Ectodermal cell (in vitro differentiated cells): ENCODE results near the gene MEIS1.

ENCODE experiments used
- H3K27ac ChIP-seq: 2 replicates; pipeline ENCODE4 v1.7.0; 2013; ENCODE audit warnings: mild to moderate bottlenecking, low read depth, low read length; ENCODE audit not compliant: insufficient read depth, poor library complexity, severe bottlenecking
- H3K27me3 ChIP-seq: 2 replicates; pipeline ENCODE4 v1.7.0; 2013; ENCODE audit warnings: mild to moderate bottlenecking, low read length; ENCODE audit not compliant: insufficient read depth, control insufficient read depth, poor library complexity, severe bottlenecking
- H3K36me3 ChIP-seq: one replicate; pipeline ENCODE4 v1.7.0; 2013; ENCODE audit warnings: low read length; ENCODE audit not compliant: control insufficient read depth, insufficient read depth
- H3K4me1 ChIP-seq: one replicate; pipeline ENCODE4 v1.7.0; 2013; ENCODE audit warnings: low read length; ENCODE audit not compliant: control insufficient read depth, insufficient read depth
- H3K4me3 ChIP-seq: 2 replicates; pipeline ENCODE4 v1.7.0; 2013; ENCODE audit warnings: low read depth, low read length, control low read depth; ENCODE audit not compliant: insufficient read depth
- H3K9me3 ChIP-seq: 2 replicates; pipeline ENCODE4 v1.7.0; 2013; ENCODE audit warnings: mild to moderate bottlenecking, low read length, moderate library complexity; ENCODE audit not compliant: control insufficient read depth
- WGBS, 2 experiments: methylation state at CpG; one replicate each; pipeline ENCODE4 v1.1.7; 2013; ENCODE audit warnings: missing lambda C conversion rate in 2 of 2; 5-methylcytosine and 5-hydroxymethylcytosine counted together

Gene MEIS1

DNA sequence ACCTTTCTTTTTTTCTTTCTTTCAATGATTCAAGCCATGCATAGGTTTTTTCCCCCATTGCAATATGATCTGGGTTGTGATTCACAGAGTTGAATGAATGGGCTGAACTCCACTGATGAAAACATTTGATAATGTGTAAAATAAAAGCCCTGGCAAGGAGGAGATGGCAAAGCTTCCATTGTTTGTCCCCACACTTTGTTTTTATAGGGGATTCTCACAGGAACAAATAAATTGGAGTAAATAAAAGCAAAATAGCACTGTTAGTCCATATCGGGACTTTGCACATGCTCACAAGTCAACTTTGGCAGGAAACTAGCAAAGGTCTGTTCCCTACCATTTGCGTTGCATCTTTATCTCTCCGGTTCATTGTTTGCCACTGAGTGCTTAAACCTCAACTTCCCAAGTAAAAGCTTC is 55.7 kb downstream of the MEIS1 start:
- no peak overlapping the region for H3K4me3 ChIP-seq
- H3K9me3 ChIP-seq, result no peaks in the 10 kb centered on the region
- 90 to 93% methylated on average over 3 of the region's 3 CpGs for WGBS, 2 experiments
- no peak overlapping the region for H3K27ac ChIP-seq
- no peaks in the 10 kb centered on the region for H3K36me3 ChIP-seq
- H3K27me3 ChIP-seq, result no peaks in the 10 kb centered on the region
- peaks cover 23% of the 10 kb centered on the region for H3K4me1 ChIP-seq

DNA sequence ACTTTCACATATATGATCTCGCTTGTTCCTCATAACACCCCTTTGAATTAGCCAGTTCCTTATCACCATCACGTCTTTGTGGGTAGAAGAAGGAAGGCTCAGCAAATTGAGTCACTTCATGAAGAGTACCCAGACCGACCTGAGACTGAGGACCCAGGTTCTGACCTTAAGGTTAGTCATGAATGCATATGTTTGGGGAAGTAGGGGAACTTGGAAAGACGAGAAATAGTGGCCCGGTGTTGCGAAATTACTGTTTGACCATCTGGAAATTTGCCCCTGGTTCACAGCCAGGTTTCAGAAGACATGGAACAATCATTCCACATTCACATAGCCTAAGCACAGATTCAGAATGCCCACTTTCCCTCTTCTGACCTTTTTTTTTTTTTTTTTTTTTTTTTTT is 59.8 kb downstream of the MEIS1 start:
- Histone ChIP-seq H3K36me3 (no peaks in the 10 kb centered on the region), H3K4me1 (peaks cover 31% of the 10 kb centered on the region), H3K27ac (no peak overlapping the region), H3K4me3 (no peak overlapping the region), H3K27me3 (peaks cover 9% of the 10 kb centered on the region), H3K9me3 (no peaks in the 10 kb centered on the region)
- WGBS, 2 experiments, result 91 to 94% methylated on average over 6 of the region's 6 CpGs

DNA sequence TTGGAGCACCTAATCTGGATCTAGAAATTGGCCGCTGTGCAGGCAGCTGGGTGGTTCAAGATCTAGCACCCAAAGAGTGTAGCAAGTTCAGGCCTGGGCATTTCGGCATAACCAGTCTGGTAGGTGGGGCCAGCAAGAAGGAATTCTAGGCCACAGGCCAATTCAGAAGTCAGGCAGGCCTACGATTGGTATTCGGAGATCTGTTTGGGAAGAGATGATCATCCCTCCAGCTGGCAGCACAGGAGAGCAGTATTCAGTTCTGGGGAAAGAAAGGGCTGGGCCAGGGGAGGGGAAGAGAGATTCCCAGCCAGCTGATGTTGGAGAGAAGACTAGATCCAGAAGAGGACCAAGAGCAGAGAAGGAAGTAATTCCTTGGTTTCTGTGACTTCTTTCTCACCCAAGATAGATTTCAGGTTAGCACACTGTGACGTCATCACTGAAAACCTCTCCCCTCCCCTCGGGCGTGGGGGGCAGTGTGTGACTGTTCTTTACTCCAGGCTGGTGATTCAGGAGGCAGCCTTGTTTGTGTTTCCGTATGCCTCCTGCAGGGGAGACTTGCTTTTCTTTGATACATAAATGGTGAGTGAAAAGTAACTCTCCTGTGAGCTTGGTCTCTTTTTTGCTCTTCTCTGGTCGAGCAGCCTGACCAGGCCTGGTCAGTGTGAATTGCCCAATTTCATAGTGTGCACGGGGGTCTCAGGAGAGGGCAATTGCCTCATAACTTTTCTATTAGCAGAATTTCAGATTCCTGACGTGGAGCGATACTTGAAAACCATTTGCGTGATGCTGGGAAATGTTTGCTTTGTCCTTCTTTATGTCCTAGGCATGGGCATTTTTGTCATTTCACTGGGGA is 61.1 kb downstream of the MEIS1 start:
- no peaks in the 10 kb centered on the region for H3K9me3 ChIP-seq
- peaks cover 20% of the 10 kb centered on the region for H3K4me1 ChIP-seq
- 68 to 72% methylated on average over 12 to 13 of the region's 13 CpGs for WGBS, 2 experiments
- no peaks in the 10 kb centered on the region for H3K36me3 ChIP-seq
- H3K27me3 ChIP-seq, result peaks cover 9% of the 10 kb centered on the region
- H3K27ac ChIP-seq, result no peak overlapping the region
- H3K4me3 ChIP-seq, result no peak overlapping the region

DNA sequence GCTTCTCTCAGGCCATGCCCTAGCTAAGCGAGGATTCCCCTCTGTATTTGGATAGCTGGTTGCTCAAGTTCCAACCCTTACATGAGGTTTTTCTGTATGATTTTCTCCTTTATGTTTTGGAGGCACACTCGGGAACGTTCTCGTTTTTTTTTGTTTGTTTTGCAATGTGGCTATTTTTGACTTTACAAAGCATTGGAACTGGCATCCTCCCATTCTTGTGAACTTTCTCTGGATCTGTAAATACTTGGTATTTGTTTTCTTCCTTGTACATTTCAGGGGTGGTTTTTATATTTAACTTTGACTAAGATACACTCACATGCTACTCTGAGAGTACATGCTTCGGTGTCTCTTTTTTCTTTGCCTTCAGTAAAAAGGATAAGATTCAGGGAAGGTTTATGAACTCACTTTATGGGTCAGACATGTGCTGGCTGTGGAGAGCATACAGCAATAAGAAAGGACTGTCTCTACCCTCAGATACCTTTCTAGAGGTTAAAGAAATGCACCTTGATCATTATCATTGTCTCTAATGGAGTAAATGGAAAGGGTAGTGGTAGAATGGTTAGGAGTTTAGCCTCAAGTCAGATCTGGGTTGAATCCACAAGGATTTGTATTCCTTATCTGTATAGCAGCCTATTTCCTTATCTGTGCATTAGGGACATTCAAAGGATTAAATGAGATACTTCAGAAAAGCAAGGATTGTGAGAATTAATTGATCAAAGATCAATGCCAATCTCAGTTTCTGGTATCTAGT is 61.9 kb downstream of the MEIS1 start:
- 79 to 87% methylated on average over 5 of the region's 5 CpGs for WGBS, 2 experiments
- H3K27ac ChIP-seq, result no peak overlapping the region
- H3K9me3 ChIP-seq, result no peaks in the 10 kb centered on the region
- no peaks in the 10 kb centered on the region for H3K36me3 ChIP-seq
- peaks cover 9% of the 10 kb centered on the region for H3K27me3 ChIP-seq
- no peak overlapping the region for H3K4me3 ChIP-seq
- H3K4me1 ChIP-seq, result peaks cover 18% of the 10 kb centered on the region

DNA sequence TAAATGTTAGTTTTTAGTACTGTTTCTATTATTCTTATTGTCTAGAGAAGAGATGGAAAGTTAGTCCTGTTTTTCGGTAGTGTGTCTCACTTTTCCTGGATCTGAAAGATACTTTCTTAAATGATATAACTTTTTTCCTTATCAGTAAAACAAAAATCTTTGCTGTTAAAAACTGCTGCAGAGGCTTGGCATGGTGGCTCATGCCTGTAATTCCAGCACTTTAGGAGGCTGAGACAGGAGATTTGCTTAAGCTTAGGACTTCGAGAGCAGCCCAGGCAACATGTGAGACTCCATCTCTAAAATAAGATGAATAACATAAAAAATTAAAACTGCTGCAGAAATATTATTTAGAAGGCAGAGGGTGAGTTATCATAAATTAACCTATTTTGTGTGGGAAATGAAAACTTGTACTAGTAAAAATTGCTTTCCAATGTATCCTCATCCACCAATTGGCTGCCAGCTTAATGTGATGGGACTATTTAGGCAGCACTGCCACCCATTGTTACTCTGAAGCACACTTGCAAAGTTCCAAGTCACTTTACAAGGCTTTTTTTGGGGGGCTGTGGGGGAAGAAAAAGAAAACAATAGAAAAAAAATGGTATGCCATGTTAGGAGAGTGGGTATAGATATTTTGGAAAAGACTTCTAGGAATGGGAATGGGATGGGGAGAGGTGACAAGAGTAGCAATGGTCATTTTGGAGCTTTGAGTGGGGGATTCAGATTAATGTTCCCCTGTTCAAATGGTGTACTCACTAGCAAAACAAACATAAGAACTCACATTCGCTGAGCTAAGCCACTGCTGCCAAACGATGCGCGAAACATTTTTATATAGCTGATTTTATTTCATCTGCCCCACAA is 62.7 kb downstream of the MEIS1 start:
- peaks cover 18% of the 10 kb centered on the region for H3K4me1 ChIP-seq
- WGBS, 2 experiments, result 97 to 100% methylated on average over 4 to 6 of the region's 6 CpGs
- no peak overlapping the region for H3K27ac ChIP-seq

DNA sequence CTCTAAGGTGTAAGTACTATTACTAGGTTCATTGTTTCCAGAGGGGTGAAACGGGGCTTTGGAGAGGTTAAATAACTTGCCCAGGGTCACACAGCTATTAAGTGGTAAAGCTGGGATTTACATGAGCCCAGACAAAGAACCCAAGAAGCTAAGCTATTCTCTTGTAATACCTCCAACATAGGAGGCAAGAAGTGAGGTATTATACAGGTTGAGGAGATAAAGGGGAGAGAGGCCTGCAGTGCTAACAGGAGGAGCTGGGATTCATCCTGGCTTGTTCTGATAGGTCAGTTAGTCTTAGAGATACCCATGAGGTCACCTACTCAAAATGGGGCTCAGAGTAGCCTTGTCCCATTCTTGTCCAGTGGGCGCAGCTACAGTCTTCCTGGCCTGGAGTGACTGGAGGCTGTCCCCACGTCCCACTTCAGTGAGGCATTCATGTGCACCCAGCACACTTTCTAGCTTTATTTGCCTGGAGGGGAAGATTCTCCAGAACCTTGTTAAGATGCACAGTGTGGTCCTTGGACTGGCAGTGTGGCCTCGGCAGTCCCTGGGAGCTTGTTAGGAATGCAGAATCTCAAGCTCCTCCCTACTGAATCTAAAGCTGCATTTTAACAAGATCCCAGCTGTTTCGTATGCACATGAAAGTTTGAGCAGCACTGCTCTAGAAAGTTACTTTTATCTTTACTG is 63.5 kb downstream of the MEIS1 start:
- H3K4me1 ChIP-seq, result peaks cover 18% of the 10 kb centered on the region
- 55 to 59% methylated on average over 5 of the region's 5 CpGs for WGBS, 2 experiments
- H3K27ac ChIP-seq, result no peak overlapping the region

More for the DNA sequence above, 62.7 kb downstream of the MEIS1 start:
- Histone ChIP-seq H3K9me3 (no peaks in the 10 kb centered on the region), H3K27me3 (peaks cover 9% of the 10 kb centered on the region), H3K4me3 (no peak overlapping the region), H3K36me3 (no peaks in the 10 kb centered on the region)

DNA sequence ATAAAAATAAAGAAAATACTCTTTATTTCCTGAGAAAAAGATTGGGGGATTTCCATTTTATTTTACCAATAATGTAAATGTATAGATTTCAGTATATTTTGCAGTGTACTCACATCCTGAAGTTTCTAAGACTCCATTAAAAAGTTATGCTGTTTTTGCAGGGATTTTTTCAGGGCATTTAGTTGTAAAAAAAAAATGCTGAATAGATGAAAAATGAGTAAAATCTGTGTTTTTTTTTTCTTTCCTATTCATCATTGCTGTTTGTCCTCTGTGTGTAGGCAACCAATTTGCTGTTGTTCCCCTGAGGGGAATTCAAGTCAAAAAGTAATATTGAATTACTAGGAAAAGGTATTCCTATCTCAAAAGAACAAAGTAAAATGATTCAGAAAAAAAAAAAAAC is 66.3 kb downstream of the MEIS1 start:
- H3K36me3 ChIP-seq, result no peaks in the 10 kb centered on the region

More for the DNA sequence above, 63.5 kb downstream of the MEIS1 start:
- no peak overlapping the region for H3K4me3 ChIP-seq
- no peaks in the 10 kb centered on the region for H3K9me3 ChIP-seq
- no peaks in the 10 kb centered on the region for H3K36me3 ChIP-seq
- peaks cover 9% of the 10 kb centered on the region for H3K27me3 ChIP-seq

DNA sequence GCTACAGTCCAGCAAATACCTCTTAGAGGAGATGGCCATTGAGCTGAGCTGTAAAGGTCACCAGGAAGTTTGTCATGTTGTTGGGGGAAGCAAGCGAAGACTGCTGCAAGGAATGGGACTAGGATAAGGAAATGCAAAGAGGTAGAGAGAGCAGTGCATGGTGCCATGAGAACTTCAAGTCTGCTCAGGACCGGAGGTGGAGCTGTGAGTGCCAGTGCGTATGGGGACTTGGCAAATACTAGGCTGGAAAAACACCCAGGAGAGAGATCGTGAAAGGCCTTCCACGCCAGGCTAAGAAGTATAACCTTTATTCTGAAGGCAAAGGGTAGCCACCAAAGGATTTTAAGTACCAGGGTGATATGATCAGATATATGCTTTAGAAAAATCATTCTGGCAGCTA is 71.3 kb downstream of the MEIS1 start:
- H3K4me3 ChIP-seq, result no peak overlapping the region
- no peaks in the 10 kb centered on the region for H3K36me3 ChIP-seq
- H3K9me3 ChIP-seq, result no peaks in the 10 kb centered on the region
- peaks cover 4% of the 10 kb centered on the region for H3K27me3 ChIP-seq
- H3K4me1 ChIP-seq, result peaks cover 35% of the 10 kb centered on the region
- H3K27ac ChIP-seq, result no peak overlapping the region
- WGBS, 2 experiments, result 91 to 92% methylated on average over 5 of the region's 5 CpGs

More for the DNA sequence above, 66.3 kb downstream of the MEIS1 start:
- Histone ChIP-seq H3K4me3 (no peak overlapping the region), H3K27me3 (peaks cover 9% of the 10 kb centered on the region), H3K27ac (no peak overlapping the region), H3K9me3 (no peaks in the 10 kb centered on the region), H3K4me1 (peaks cover 21% of the 10 kb centered on the region)

DNA sequence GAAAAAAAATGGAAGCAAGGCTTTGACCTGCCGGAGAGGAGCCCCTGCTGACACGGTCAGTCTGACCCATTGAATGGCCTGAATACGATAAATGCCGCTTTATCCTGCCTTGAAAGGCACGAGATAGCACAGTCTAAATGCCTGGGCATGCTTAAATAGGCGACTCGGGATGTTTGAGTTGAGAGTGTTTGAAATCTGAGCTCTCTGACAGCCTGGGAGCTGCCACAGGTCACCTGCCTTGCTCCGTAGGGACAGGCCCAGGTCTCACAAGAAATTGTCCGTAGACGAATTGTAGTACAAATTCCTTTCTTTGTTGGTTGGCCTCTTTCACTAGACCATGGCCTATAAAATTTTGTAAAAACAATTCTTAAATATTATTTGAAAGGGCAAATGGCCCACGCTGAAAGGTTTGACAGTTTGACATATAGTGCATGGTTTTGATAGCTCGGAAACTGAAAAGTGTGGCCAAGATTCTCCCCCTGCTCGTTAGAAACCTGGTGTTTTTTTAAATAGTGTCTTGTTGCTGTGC is 72.8 kb downstream of the MEIS1 start:
- H3K4me3 ChIP-seq, result no peak overlapping the region
- no peaks in the 10 kb centered on the region for H3K9me3 ChIP-seq
- H3K36me3 ChIP-seq, result no peaks in the 10 kb centered on the region
- H3K4me1 ChIP-seq, result peaks cover 35% of the 10 kb centered on the region
- H3K27ac ChIP-seq, result peak overlapping the region; percentile 45
- peaks cover 4% of the 10 kb centered on the region for H3K27me3 ChIP-seq
- 7 to 11% methylated on average over 11 to 13 of the region's 13 CpGs for WGBS, 2 experiments
